ENCODE data around the gene KLHL41. TPM values are rescaled to one million over a fixed set of nuclear protein-coding genes. Genes with fewer than 3 reads are reported as not detected.

The KLHL41 gene
- total RNA-seq, 1 donor from 2014 or later = not detected

Other genes starting within 250 kb of the KLHL41 start
- gene LRP2, start 147.2 kb upstream of the KLHL41 start, total RNA-seq = 0.09 and 0.46 TPM in 2 replicates
- 3.2 and 3.3 TPM in 2 replicates for gene BBS5, start 30.2 kb upstream of the KLHL41 start, total RNA-seq
- 61.5 and 61.9 TPM in 2 replicates for gene FASTKD1, start 64.2 kb downstream of the KLHL41 start, total RNA-seq
- 57.5 and 57.6 TPM in 2 replicates for gene PPIG, start 74.6 kb downstream of the KLHL41 start, total RNA-seq
- not detected in 2 replicates for gene CFAP210, start 184.7 kb downstream of the KLHL41 start, total RNA-seq
- 3.7 and 4.2 TPM in 2 replicates for gene PHOSPHO2, start 184.8 kb downstream of the KLHL41 start, total RNA-seq
- gene KLHL23, start 224.1 kb downstream of the KLHL41 start, total RNA-seq = 7.6 and 8.3 TPM in 2 replicates

All from activated T-helper 2 cell treated with anti-CD3 and anti-CD28 coated beads, Interferon-gamma antibody, Interleukin-2, Interleukin-4, amounts not matched to agents 10 μg/mL and 5 μg/mL and 100 μg/mL, durations not matched to agents 14 hours and 24 hours and 36 hours (primary cell).